HFF-Myc (cell line): ENCODE results near the gene TBC1D22A.

Experiments used
- DNase-seq: peaks from one replicate; pipeline ENCODE4 v3.0.0-alpha.2; 2011; ENCODE audit warnings: low read depth; ENCODE audit errors: extremely low read depth
- H3K4me3 ChIP-seq: replicated peaks from 2 replicates; pipeline ENCODE4 v1.5.1; 2011; ENCODE audit warnings: low read depth, mild to moderate bottlenecking, control low read depth, low read length
- CTCF ChIP-seq: IDR thresholded peaks from 2 replicates; pipeline ENCODE4 v1.5.1; 2012; ENCODE audit warnings: mild to moderate bottlenecking, low read depth, low read length, control low read depth; ENCODE audit errors: missing control alignments

The TBC1D22A gene

DNA sequence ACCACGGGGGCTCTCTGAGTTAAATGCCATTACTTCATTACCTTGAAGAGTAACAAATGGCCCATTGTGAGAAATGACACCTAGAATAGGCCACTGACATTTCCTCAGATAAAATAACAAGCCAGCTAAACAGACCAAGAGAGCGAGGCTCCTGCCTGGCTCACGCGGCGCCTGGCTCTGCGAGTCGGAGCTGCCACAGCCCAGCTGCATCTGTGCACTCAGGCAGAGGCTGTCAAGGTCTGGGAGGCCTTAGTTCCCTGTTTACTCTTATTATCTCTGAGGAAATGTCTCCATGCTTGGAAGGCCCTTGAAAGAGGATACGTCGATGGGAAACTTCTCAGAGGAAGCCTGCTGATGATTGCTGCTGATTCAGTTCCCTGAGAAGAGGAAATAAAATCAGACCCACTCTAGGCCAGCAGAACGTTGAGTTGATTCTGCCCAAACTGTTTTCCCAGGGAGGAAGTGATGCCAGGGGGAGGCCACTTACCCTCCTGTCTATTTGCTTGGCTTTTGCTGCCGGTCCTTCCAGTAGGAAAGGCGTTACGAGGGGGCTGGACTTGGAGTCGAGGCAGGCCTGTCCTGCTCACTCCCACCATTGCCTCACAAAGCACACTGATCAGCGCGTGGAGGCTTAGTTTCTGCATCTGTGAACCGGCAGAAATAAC, 208.8 kb downstream of the TBC1D22A start:
- H3K4me3 ChIP-seq: no peak overlapping the region
- no peak for TF ChIP-seq CTCF
- no peak for DNase-seq

- TF ChIP-seq CTCF: no peak
- no peak overlapping the region for H3K4me3 ChIP-seq
- no peak for DNase-seq
Observed at GRCh38 chr22:46971764-46972125, 209.3 kb downstream of the TBC1D22A start.

DNA sequence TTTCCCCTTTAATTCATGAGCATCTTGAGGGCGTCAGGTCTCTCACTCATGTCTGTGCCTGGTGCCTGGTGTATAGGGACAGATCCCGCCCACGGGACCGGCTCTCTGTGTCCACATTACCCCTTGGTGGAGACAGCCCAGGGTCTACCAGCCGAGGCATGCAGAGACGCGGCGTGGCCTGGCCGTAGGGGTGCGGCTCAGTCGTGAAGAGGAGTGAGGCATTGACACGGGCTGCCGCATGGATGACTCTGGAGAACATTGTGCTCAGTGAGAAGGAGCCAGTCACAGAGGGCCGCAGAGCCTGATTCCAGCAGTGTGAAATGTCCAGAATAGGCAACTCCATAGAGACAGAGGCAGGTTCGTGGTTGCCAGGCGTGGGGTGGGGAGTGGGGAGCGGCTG, 209.8 kb downstream of the TBC1D22A start:
- DNase-seq: no peak
- TF ChIP-seq CTCF: no peak
- H3K4me3 ChIP-seq: no peak overlapping the region

DNA sequence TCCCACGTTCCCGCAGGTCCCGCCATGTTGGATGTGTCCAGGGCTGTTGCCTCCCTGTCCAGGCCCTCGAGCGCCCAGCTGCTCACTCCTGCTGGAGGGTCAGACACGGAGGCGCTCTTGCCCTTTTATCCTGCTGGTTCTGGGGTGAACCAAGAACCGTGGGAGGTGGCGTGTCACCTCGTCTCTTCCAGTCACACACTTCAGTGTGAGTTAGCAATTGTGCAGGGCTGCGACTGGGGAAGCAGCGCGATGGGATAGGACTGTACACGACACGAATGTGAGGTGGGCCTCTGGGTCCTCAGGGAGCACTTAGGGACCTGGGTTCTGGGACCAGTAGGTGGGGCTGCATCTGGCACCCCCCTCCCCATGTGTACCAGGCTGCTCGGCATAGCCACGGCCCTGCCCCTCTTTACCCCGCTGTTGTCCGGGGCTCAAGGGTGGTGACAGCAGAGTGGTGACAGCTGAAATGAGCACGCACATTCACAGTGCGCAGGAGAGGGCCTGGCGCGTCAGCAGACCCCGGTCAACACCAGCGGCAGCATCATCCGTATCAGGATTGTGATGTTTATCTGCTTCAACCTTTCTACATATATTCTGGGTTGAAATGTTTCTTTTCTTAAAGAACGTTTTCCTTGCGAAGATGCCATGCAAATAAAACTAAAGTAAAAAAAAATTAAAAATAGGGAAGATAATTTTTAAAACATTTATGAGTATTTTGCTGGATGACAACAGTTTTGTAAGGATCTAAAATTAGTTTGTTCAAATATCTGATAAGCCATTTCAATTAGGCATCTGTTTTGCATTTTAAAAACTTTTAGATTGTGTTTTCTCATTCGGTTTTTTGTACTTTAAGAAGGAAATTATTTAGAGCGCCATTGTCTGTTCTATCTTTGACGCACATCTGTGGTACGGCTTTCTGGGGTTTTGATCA, 210.7 kb downstream of the TBC1D22A start:
- no peak for DNase-seq
- TF ChIP-seq CTCF: no peak
- H3K4me3 ChIP-seq: no peak overlapping the region

GRCh38 chr22:46974077-46974476, 211.6 kb downstream of the TBC1D22A start:
- TF ChIP-seq CTCF: no peak
- H3K4me3 ChIP-seq: no peak overlapping the region
- no peak for DNase-seq

DNA sequence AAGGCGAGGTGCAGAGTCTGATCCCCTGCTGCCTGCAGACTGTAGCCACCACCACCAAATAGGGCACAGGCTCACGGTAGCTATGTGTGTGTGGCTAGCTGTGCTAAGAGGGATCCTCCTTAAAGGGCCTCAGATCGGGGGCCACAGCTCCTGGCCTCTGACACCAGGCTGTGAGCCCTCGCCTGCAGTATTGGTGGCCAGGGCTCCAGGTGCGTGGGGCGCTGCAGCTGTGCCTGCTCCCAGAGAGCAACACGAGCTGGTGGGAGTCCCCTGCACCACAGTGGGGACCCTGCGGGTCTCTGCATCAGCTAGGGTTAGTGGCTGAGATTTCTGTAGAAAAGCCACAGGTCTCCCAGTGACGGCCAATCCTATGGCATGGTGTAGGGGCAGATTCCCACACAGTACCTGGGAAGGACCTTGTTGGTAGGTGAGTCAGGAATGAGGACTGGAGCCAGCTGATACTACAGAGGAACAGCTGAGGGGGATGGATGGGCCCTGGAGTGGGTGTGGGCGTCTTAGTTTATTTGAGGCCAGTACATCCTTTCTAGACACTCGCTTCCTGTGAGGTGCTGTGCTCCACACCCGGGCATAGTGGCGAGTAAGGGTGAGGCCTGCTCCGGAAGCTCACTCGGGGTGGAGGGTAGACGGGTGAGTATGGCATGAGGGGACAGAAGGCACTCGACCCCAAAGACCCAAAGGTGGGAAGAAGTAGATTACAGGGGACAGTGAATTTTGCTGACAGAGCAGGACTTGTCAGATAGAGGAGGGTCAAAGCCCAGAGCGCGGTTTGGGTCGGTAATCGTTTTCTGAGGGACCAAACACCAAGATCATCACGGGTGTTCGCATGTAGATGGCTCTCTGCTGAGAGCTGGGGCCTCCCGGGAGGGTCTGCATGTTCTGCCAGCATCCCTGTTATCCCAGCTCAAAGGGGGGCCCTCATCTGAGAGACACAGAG, 212.5 kb downstream of the TBC1D22A start:
- no peak for DNase-seq
- H3K4me3 ChIP-seq: no peak overlapping the region
- no peak for TF ChIP-seq CTCF
